GM19238 (cell line): Measurements from ENCODE around the gene IL17F.

ENCODE experiments used
- DNase-seq: peaks from one replicate; pipeline ENCODE4 v3.0.0; 2011; ENCODE audit warnings: low spot score; ENCODE audit not compliant: insufficient read length

Gene IL17F

GRCh38 chr6:52190409-52190808 is 53.9 kb downstream of the IL17F start:
- DNase-seq = no peak

DNA sequence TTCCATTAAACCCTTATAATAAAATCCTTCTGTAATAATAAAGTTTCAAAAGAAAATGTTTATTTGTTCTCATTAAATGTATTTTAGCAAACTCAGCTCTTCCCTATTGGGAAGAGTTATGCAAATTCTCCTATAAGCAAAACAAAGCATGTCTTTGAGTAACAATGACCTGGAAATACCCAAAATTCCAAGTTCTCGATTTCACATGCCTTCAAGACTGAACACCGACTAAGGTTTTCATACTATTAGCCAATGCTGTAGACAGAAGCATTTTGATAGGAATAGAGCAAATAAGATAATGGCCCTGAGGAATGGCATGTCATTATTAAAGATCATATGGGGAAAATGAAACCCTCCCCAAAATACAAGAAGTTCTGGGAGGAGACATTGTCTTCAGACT is 54.3 kb downstream of the IL17F start:
- no peak for DNase-seq

GRCh38 chr6:52187098-52187497 is 57.2 kb downstream of the IL17F start:
- DNase-seq = no peak
